CD14-positive monocyte (primary cell): Measurements from ENCODE around the gene TTYH1. TPM values are rescaled to one million over a fixed set of nuclear protein-coding genes. Genes with fewer than 3 reads are reported as not detected.

ENCODE experiments used
- DNase-seq, 3 donors: peaks; one replicate each; pipeline ENCODE4 v3.0.0-alpha.2; 2011 to 2022
- H2AFZ ChIP-seq: 2 replicates; pipeline ENCODE4 v1.6.0; 2012; ENCODE audit warnings: mild to moderate bottlenecking, low read depth, low read length, inconsistent platforms; ENCODE audit not compliant: insufficient read depth, poor library complexity, severe bottlenecking
- H3K27ac ChIP-seq, 2 donors: 1 replicate in 1 of 2; 2 replicates in 1 of 2; pipeline ENCODE4 v1.5.1; 2012 to 2013; ENCODE audit warnings: low read length in 2 of 2, control low read depth in 1 of 2, inconsistent platforms in 1 of 2, low read depth in 1 of 2, mild to moderate bottlenecking in 1 of 2
- H3K27me3 ChIP-seq, 2 donors: one replicate each; pipeline versions ENCODE4 v1.6.0 to v1.6.1; 2011 to 2013; ENCODE audit warnings: low read length in 2 of 2; ENCODE audit not compliant: control insufficient read depth in 2 of 2, insufficient read depth in 2 of 2
- H3K36me3 ChIP-seq, 2 donors: replicated peaks in 1 of 2; 1 replicate in 1 of 2; 2 replicates in 1 of 2; pipeline versions ENCODE4 v1.5.1 to v1.6.1; 2012 to 2013; ENCODE audit warnings: low read length in 2 of 2, control low read depth in 1 of 2, inconsistent platforms in 1 of 2, mild to moderate bottlenecking in 1 of 2; ENCODE audit not compliant: insufficient read depth in 2 of 2, control insufficient read depth in 1 of 2
- H3K4me1 ChIP-seq, 2 donors: 1 replicate in 1 of 2; 2 replicates in 1 of 2; pipeline versions ENCODE4 v1.5.1 to v1.6.1; 2012 to 2013; ENCODE audit warnings: low read length in 2 of 2, control low read depth in 1 of 2, inconsistent platforms in 1 of 2, mild to moderate bottlenecking in 1 of 2, moderate library complexity in 1 of 2; ENCODE audit not compliant: insufficient read depth in 2 of 2, control insufficient read depth in 1 of 2
- H3K4me2 ChIP-seq: replicated peaks from 2 replicates; pipeline ENCODE3; 2012; ENCODE audit warnings: low read length, moderate library complexity, mild to moderate bottlenecking; ENCODE audit not compliant: poor library complexity, severe bottlenecking; ENCODE audit errors: extremely low read depth
- H3K4me3 ChIP-seq, 3 experiments: fragments of 200-600 bp in 1 of 3; sonication (generic) in 1 of 3; replicated peaks in 1 of 3; 1 replicate in 2 of 3; 2 replicates in 1 of 3; pipeline ENCODE4 v1.5.1; 2011 to 2013; ENCODE audit warnings: low read length in 3 of 3, mild to moderate bottlenecking in 3 of 3, control low read depth in 2 of 3, low read depth in 2 of 3, inconsistent platforms in 1 of 3, moderate library complexity in 1 of 3
- H3K79me2 ChIP-seq: 2 replicates; pipeline ENCODE4 v1.6.0; 2012; ENCODE audit warnings: mild to moderate bottlenecking, control low read depth, inconsistent platforms, low read length, moderate library complexity; ENCODE audit not compliant: insufficient read depth
- H3K9ac ChIP-seq: 2 replicates; pipeline ENCODE4 v1.6.0; 2017; ENCODE audit warnings: low read length, mild to moderate bottlenecking; ENCODE audit not compliant: insufficient read depth, poor library complexity, severe bottlenecking
- H3K9me3 ChIP-seq, 2 donors: replicated peaks in 1 of 2; 1 replicate in 1 of 2; 2 replicates in 1 of 2; pipeline versions ENCODE4 v1.5.1 to v1.6.1; 2012 to 2013; ENCODE audit warnings: low read length in 2 of 2, control low read depth in 1 of 2; ENCODE audit not compliant: control insufficient read depth in 1 of 2, insufficient read depth in 1 of 2
- H4K20me1 ChIP-seq: 2 replicates; pipeline ENCODE4 v1.6.0; 2012; ENCODE audit warnings: mild to moderate bottlenecking, low read length, control low read depth, moderate library complexity; ENCODE audit not compliant: insufficient read depth
- H3K27ac Mint-ChIP-seq, 7 donors: one replicate each; pipeline ENCODE4 v1.8.0; 2020; ENCODE audit warnings: mild to moderate bottlenecking in 7 of 7, mixed read lengths in 7 of 7, moderate library complexity in 6 of 7, inconsistent platforms in 2 of 7
- H3K27me3 Mint-ChIP-seq, 3 donors: one replicate each; pipeline ENCODE4 v1.8.0; 2021 to 2022; ENCODE audit warnings: low read depth in 3 of 3, mild to moderate bottlenecking in 3 of 3, mixed read lengths in 3 of 3, moderate library complexity in 3 of 3, inconsistent platforms in 1 of 3
- H3K36me3 Mint-ChIP-seq, 2 donors: one replicate each; pipeline ENCODE4 v1.8.0; 2020; ENCODE audit warnings: mixed read lengths in 2 of 2, inconsistent platforms in 1 of 2, mild to moderate bottlenecking in 1 of 2
- H3K4me1 Mint-ChIP-seq: one replicate; pipeline ENCODE4 v1.8.0; 2020; ENCODE audit warnings: mild to moderate bottlenecking, mixed read lengths
- H3K4me3 Mint-ChIP-seq, 2 donors: one replicate each; pipeline ENCODE4 v1.8.0; 2020; ENCODE audit warnings: mild to moderate bottlenecking in 2 of 2, mixed read lengths in 2 of 2, moderate library complexity in 1 of 2
- H3K9me3 Mint-ChIP-seq, 7 donors: one replicate each; pipeline ENCODE4 v1.8.0; 2020 to 2022; ENCODE audit warnings: mixed read lengths in 7 of 7, mild to moderate bottlenecking in 6 of 7, moderate library complexity in 6 of 7, inconsistent platforms in 2 of 7
- CTCF ChIP-seq: fragments of 200-600 bp; IDR thresholded peaks from one replicate; pipeline ENCODE4 v1.8.0; 2022; ENCODE audit warnings: antibody characterized with exemption, mild to moderate bottlenecking
- WGBS: methylation state at CpG from one replicate; pipeline ENCODE4 v1.1.5; 2013; ENCODE audit warnings: missing lambda C conversion rate; ENCODE audit not compliant: insufficient coverage; 5-methylcytosine and 5-hydroxymethylcytosine counted together
- intact Hi-C, 2 donors: fragments of 100-400 bp; cut with micrococcal nuclease; formaldehyde crosslinking; loops; one replicate each; pipeline versions ENCODE4 v1.15.0 to v1.15.1; 2023
- polyA plus RNA-seq, 3 donors: library from polyadenylated mRNA; depleted of rRNA in 1 of 3; unstranded in 2 of 3; stranded (reverse) in 1 of 3; fragments of 300-500 nt in 2 of 3; fragments of >200 nt in 1 of 3; fragmentation: Illumina TruSeq in 2 of 3; gene quantifications; 1 replicate in 2 of 3; 2 replicates in 1 of 3; pipeline ENCODE4 v1.2.3, GENCODE V29; 2012 to 2021

Gene TTYH1
- polyA plus RNA-seq, 3 donors: not detected

GRCh38 chr19:54477650-54478049 lies 62.4 kb downstream of the TTYH1 start:
- no peak overlapping the region for H3K4me3 ChIP-seq
- peaks cover 41 to 89% of the 10 kb centered on the region in 2 donors for H3K27me3 ChIP-seq
- no peaks in the 10 kb centered on the region for H3K36me3 ChIP-seq
- peaks cover 0 to 28% (median 7%) of the 10 kb centered on the region in 7 donors for H3K9me3 Mint-ChIP-seq
- no peak for TF ChIP-seq CTCF
- no peaks in the 10 kb centered on the region for H3K36me3 Mint-ChIP-seq
- peaks cover 37% of the 10 kb centered on the region for H3K4me1 Mint-ChIP-seq
- H3K27ac ChIP-seq: no peak overlapping the region
- H4K20me1 ChIP-seq: peaks cover 15% of the 10 kb centered on the region
- WGBS: 100% methylated on average over 2 of the region's 3 CpGs
- H2AFZ ChIP-seq: no peak overlapping the region
- no peak overlapping the region for H3K27ac Mint-ChIP-seq
- DNase-seq: no peak
- H3K4me2 ChIP-seq: no peak overlapping the region
- H3K79me2 ChIP-seq: no peaks in the 10 kb centered on the region
- no peak overlapping the region for H3K9ac ChIP-seq
- peaks cover 76 to 90% (median 86%) of the 10 kb centered on the region in 3 donors for H3K27me3 Mint-ChIP-seq
- intact Hi-C loops: loop anchor here in 1 of 2 donors (10.0 kb wide), 2 partner anchors 117 to 197 kb away; partner anchors contain the start of gene LILRA1
- H3K4me1 ChIP-seq: peaks cover 22 to 33% of the 10 kb centered on the region in 2 donors
- H3K4me3 Mint-ChIP-seq: peak overlapping the region in 1 of 2 donors; percentile 84
- peaks cover 0 to 9% of the 10 kb centered on the region in 2 donors for H3K9me3 ChIP-seq

- H3K4me1 ChIP-seq: peaks cover 24 to 33% of the 10 kb centered on the region in 2 donors
- peaks cover 71 to 84% (median 76%) of the 10 kb centered on the region in 3 donors for H3K27me3 Mint-ChIP-seq
- no peaks in the 10 kb centered on the region for H3K79me2 ChIP-seq
- WGBS: 0% methylated on average over 2 of the region's 10 CpGs
- peaks cover 35% of the 10 kb centered on the region for H3K4me1 Mint-ChIP-seq
- no peak overlapping the region for H2AFZ ChIP-seq
- TF ChIP-seq CTCF: peak; percentile 84
- intact Hi-C loops: loop anchor here in 1 of 2 donors (10.0 kb wide), 2 partner anchors 116 to 196 kb away; partner anchors contain the start of gene LILRA1
- H3K4me2 ChIP-seq: no peak overlapping the region
- H3K27ac Mint-ChIP-seq: no peak overlapping the region
- H3K27me3 ChIP-seq: peaks cover 41 to 83% of the 10 kb centered on the region in 2 donors
- peak overlapping the region in 1 of 2 donors; percentile 84 for H3K4me3 Mint-ChIP-seq
- H3K9ac ChIP-seq: no peak overlapping the region
- peaks cover 0 to 22% (median 7%) of the 10 kb centered on the region in 7 donors for H3K9me3 Mint-ChIP-seq
- no peaks in the 10 kb centered on the region for H3K36me3 ChIP-seq
- no peak overlapping the region for H3K27ac ChIP-seq
- no peaks in the 10 kb centered on the region for H3K36me3 Mint-ChIP-seq
- peaks cover 10% of the 10 kb centered on the region for H4K20me1 ChIP-seq
- H3K4me3 ChIP-seq: no peak overlapping the region
- peaks cover 0 to 9% of the 10 kb centered on the region in 2 donors for H3K9me3 ChIP-seq
- DNase-seq: peak; percentile 27 to 55 (median 53)
Observed at GRCh38 chr19:54478677-54479266, 63.5 kb downstream of the TTYH1 start.
